Non-pigmented ciliary epithelial cell (primary cell): ENCODE data around the gene DAAM2.

ENCODE experiments used
- DNase-seq: peaks from one replicate; pipeline ENCODE4 v3.0.0-alpha.2; 2010; ENCODE audit warnings: low read depth

Gene DAAM2

GRCh38 chr6:39910164-39910563 is 118.0 kb downstream of the DAAM2 start:
- no peak for DNase-seq

GRCh38 chr6:39910744-39911143 is 118.6 kb downstream of the DAAM2 start:
- DNase-seq, result no peak

GRCh38 chr6:39911513-39912125 is 119.4 kb downstream of the DAAM2 start:
- no peak for DNase-seq

DNA sequence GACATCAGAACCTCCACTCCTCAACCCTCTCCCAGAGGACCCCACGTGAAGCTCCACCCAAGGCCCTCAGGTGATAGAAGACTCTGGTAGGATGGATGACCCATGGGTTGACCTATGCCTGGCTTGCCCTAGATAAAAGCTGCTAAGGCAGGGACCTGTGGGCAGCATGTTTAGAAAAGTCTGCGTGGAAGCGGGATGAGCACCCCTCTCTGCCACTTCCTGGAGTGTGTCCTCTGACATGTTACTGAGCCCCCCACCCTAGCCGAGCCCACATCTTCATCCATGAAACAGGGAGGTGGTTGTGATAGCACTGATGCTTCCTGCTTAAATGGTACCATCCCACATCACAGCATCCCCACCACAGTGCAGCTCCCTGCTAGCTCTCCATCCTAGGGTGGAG is 120.3 kb downstream of the DAAM2 start:
- no peak for DNase-seq

- no peak for DNase-seq
Measured at GRCh38 chr6:39913391-39913916, 121.3 kb downstream of the DAAM2 start.

- no peak for DNase-seq
Measured at GRCh38 chr6:39914239-39914638, 122.1 kb downstream of the DAAM2 start.

DNA sequence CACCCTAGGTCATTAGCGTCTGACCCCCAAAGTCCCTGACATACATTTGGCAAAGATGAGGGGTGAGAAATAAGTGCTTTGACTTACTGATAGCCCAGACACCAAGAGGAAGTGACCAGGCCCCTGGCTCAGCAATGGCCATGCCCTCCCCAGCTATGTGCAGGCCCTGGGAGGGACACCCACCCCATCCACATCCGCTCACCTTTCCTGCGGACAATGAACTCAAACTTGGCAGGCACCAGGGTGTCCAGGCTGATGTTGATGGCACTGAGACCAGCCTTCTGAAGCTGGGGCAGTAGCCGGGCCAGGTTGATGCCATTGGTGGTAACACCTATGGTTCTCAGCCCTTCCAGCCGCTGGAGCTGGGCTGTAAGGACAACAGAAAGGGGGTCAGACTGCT is 123.7 kb downstream of the DAAM2 start:
- no peak for DNase-seq

DNA sequence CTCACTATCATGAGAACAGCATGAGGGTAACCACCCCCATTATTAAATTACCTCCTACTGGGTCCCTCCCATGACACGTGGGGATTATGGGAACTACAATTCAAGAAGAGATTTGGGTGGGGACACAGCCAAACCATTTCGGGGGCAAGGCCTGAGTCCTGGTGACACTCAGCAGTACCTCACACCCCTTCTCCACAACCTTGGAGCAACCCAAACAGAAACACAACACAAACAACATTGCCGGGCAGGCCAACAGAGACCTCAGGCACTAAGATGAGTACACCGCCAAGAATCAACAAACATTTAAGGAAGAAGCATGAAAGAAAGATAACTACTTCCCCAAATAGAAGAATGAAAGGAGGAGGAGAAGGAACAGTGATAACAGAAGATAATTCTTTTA is 125.2 kb downstream of the DAAM2 start:
- no peak for DNase-seq

- DNase-seq, result no peak
Measured at GRCh38 chr6:39917981-39918380, 125.8 kb downstream of the DAAM2 start.

DNA sequence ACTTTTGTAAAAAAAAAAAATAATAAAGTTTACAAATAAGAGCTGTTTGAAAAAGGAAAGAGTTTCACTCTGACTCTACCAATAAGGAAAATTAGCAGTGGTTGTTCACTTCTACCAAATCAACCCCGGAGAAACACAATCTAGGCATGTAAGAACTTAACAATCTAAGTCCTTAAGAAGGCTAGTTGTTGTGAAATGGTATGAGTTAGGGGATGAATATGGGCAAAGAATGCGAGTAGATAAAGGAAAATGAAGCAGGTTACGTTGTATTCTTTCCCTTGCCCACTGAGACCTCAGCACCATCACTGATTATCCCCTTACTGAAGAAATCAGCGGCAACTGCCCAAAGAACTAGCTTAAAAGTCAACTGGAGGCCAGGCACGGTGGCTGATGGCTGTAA is 126.7 kb downstream of the DAAM2 start:
- no peak for DNase-seq

DNA sequence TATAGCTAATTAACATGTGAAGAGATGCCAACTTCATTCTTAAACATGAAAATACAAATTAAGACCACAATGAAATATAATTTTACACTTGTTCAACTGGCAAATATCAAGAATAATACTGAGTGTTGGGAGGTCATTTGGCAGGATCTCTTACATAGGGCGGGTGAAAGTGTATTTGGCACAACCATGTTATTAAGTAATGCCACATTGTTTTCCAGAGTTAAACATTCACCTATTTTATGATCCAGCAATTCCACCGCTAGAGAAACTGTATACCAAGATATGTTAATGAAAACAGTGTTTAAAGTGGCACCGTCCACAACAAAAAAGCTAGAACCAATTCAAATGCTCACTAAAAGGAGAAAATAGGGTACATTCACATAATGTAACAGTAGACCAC is 128.0 kb downstream of the DAAM2 start:
- DNase-seq, result no peak

GRCh38 chr6:39922821-39923220 is 130.6 kb downstream of the DAAM2 start:
- no peak for DNase-seq

GRCh38 chr6:39923394-39923793 is 131.2 kb downstream of the DAAM2 start:
- DNase-seq, result no peak

GRCh38 chr6:39923861-39924260 is 131.7 kb downstream of the DAAM2 start:
- DNase-seq, result no peak

DNA sequence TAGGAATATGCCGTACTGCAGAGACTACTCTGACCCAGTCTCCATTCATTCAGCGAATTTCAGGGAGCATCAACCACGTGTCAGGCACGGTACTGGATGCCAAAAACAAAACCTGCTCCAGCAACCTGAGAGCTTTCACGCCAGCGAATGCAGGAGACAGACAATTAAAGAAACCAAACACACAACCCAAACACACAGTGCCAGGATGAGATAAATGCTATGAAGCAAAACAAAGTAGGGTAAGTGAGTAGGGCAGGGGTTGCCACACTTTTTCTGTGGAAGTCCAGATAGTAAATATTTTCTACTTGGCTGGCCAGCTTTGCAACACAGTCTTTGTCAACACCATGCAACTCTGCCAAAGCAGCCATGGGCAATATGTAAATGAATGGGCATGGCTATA is 132.1 kb downstream of the DAAM2 start:
- DNase-seq, result no peak

DNA sequence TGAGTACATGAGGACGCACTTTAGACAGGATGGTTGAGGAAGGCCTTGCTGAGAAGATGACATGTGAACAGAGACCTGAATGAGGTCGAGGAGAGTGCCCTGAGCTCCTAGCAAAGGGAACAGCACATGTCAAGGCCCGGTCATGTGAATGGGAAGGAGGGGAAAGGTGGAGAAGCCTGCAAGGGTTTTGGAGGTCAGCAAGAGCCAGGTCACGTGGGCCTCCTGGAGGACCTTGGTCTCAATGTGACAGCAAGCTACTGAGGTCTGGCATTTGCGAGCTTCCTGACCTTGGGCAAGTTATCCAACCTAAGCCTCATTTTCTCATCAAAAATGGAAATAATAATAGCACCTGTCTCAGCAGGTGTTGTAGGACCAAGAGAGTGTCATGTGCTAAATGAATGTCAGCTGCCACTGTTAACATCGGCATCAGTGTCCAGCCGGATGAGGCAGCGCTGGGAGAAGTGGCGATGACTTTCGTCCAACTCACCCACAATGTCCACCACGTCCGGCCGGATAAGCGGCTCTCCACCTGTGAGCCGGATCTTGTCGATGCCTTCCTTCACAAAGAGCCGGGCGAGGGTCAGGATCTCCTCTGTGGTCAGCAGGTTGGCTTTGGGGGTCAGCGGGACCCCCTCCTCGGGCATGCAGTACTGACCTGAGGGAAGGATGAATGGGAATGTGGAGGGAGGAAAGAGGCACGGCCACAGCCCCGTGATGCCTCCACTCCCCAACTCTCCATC is 133.2 kb downstream of the DAAM2 start:
- DNase-seq, result no peak

DNA sequence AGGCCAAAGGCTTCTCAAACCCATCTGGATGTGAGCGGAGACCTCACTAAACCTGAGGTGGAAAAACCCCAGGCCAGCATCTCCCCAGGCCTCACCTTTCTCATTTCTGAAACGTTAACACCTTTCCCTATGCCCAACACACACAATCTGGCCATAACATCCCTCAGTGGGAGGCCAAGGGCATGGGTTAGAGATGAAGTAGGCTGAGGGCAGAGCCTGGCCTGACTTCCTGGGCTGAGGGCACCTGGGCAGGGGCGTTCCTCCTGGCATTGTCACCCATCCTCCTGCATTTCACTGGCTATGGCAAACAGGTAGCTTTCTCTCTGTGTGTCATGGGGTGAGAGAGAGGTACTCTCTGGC is 133.7 kb downstream of the DAAM2 start:
- no peak for DNase-seq

DNA sequence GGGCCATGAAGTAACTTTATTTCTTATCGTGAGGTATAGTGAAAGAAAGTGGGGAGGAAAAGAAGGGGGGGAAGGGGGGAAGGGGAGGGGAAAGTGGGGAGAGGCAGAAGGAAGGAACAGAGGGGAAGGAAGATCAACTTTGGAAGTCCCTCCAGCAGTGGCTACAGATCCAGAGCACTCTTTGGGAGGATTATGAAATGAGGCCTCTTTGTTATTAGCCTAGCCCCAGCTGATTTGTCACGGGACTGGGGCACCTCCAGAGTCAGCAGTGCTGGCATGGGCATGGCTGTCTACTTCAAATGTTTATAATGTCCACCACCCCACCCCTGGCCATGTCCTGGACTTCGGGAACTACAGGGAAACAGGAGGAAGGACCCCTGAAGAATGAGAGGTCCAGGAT is 134.5 kb downstream of the DAAM2 start:
- no peak for DNase-seq

DNA sequence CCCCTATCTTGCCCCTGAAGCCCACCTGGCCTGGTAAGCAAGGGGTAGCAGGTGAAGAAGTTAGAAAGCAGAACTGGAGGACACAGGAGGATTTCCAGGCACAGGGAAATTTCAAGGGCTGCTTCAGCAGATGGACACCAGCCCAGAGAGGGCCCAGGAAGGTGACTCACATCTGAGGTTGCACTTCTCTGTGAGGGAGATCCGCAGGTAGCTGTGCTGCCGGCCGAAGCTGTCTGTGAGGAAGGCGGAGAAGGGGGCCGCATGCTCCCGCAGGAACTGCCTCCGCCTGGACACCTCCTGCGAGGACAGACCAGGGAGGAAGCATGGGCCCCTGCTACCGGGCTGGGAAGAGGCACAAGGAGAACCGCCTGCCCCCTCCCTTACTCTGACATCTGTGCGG is 135.0 kb downstream of the DAAM2 start:
- DNase-seq, result no peak

DNA sequence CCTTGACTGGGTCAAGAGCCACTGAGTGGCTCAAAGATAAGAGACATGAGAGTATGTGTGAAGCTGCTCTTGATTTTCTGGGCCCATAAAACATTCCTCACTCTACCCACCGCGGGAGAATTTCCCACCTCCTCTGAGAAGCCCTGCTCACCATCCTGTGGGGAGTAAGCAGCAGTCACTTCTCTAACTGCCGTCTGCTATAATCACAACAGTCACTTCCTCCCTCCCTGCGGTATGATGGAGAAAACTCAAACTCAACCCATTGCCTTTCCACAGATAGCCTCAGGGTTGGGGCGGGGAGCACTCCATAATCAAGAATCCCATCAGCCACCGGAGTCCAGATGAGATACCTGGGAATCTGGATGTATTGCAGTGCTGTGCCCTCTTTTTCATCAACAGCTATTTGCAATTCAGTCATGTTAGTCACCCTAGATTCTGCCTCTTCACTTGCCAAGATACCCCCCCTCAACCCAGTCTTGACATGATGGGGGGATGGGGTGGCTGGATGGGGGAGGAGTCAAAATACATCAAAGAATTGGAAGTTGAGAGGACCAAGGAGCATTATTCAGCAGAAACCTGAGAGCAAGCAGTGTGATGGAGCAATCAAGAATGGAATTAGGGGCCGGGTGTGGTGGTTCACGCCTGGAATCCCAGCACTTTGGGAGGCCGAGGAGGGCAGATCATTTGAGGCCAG is 137.0 kb downstream of the DAAM2 start:
- DNase-seq, result no peak

- DNase-seq, result no peak
Measured at GRCh38 chr6:39929733-39930461, 137.7 kb downstream of the DAAM2 start.

GRCh38 chr6:39930540-39930939 is 138.4 kb downstream of the DAAM2 start:
- DNase-seq, result no peak

GRCh38 chr6:39931607-39932006 is 139.4 kb downstream of the DAAM2 start:
- DNase-seq, result no peak
